HepG2 (cell line): ENCODE measurements around the gene HSD17B8. TPM values are rescaled to one million over a fixed set of nuclear protein-coding genes. Genes with fewer than 3 reads are reported as not detected.

Experiments
- CHCHD3 ChIP-seq: sonication (generic); formaldehyde crosslinking; IDR thresholded peaks from 2 replicates; pipeline ENCODE4 v1.8.0; 2022; ENCODE audit warnings: mild to moderate bottlenecking, missing genetic modification reagents, moderate library complexity
- GABPA ChIP-seq, 2 experiments: IDR thresholded peaks; 2 replicates each; pipeline ENCODE4 v1.6.1; 2011 to 2016; ENCODE audit warnings: low read depth in 2 of 2, low read length in 1 of 2, missing biosample characterization in 1 of 2, missing genetic modification characterization in 1 of 2
- LBX2 ChIP-seq: sonication (generic); formaldehyde crosslinking; IDR thresholded peaks from 2 replicates; pipeline ENCODE4 v1.5.0; 2020; ENCODE audit warnings: missing genetic modification reagents, mild to moderate bottlenecking, borderline replicate concordance
- MED13 ChIP-seq: sonication (generic); formaldehyde crosslinking; IDR thresholded peaks from 2 replicates; pipeline ENCODE4 v1.5.0; 2020; ENCODE audit warnings: missing genetic modification reagents
- MTERF4 ChIP-seq: sonication (generic); formaldehyde crosslinking; IDR thresholded peaks from 2 replicates; pipeline ENCODE4 v1.8.0; 2023; ENCODE audit warnings: mild to moderate bottlenecking, missing genetic modification reagents
- POLR2AphosphoS2 ChIP-seq: IDR thresholded peaks from 2 replicates; pipeline ENCODE4 v1.6.1; 2011; ENCODE audit warnings: low read depth, low read length, improper control_type of control experiment
- ZNF143 ChIP-seq: sonication (generic); formaldehyde crosslinking; IDR thresholded peaks from 2 replicates; pipeline ENCODE4 v1.4.0; 2020; ENCODE audit warnings: missing genetic modification reagents
- ZNF225 ChIP-seq: sonication (generic); formaldehyde crosslinking; IDR thresholded peaks from 2 replicates; pipeline ENCODE4 v1.4.0; 2020; ENCODE audit warnings: mild to moderate bottlenecking, missing genetic modification reagents
- ZNF317 ChIP-seq: sonication (generic); formaldehyde crosslinking; IDR thresholded peaks from 2 replicates; pipeline ENCODE4 v1.5.0; 2020; ENCODE audit warnings: mild to moderate bottlenecking, missing genetic modification reagents
- ZNF782 ChIP-seq: sonication (generic); formaldehyde crosslinking; IDR thresholded peaks from 2 replicates; pipeline ENCODE4 v1.4.0; 2020; ENCODE audit warnings: missing genetic modification reagents, mild to moderate bottlenecking, borderline replicate concordance
- ZNF850 ChIP-seq: sonication (generic); formaldehyde crosslinking; conservative IDR thresholded peaks from 2 replicates; pipeline ENCODE4 v1.9.0; 2021; ENCODE audit warnings: mild to moderate bottlenecking, missing genetic modification reagents
- ZSCAN22 ChIP-seq: sonication (generic); formaldehyde crosslinking; IDR thresholded peaks from 2 replicates; pipeline ENCODE4 v1.4.0; 2020; ENCODE audit warnings: mild to moderate bottlenecking, missing genetic modification reagents
- polyA plus RNA-seq, 8 experiments: library from polyadenylated mRNA; depleted of rRNA in 3 of 8; stranded (reverse) in 7 of 8; unstranded in 1 of 8; fragments of >200 nt; fragmentation: Illumina TruSeq in 4 of 8; extraction: Trizol in 4 of 8; gene quantifications; 2 replicates each; pipeline versions ENCODE4 v1.2.1 to v1.2.3, GENCODE V29; 2011 to 2016; ENCODE audit warnings: low read depth in 4 of 8, missing spikeins in 1 of 8, mixed read lengths in 1 of 8; ENCODE audit not compliant: insufficient read depth in 1 of 8
- total RNA-seq, 5 experiments: library from RNA; depleted of rRNA; stranded (reverse); fragments of >200 nt; fragmentation: Illumina TruSeq; extraction: Trizol; gene quantifications; 2 replicates each; pipeline ENCODE4 v1.2.3, GENCODE V29; 2016; ENCODE audit warnings: low read depth in 1 of 5
- TF ChIP-seq, protein P1 (sequence below), 2 experiments: fragments of 450-650 bp in 1 of 2; sonication (generic) in 1 of 2; formaldehyde crosslinking in 1 of 2; IDR thresholded peaks; 2 replicates each; pipeline versions ENCODE4 v1.6.1 to v1.8.0; 2016 to 2022; ENCODE audit warnings: antibody characterized with exemption in 1 of 2, mild to moderate bottlenecking in 1 of 2, missing genetic modification reagents in 1 of 2
- TF ChIP-seq, protein P2 (sequence below): sonication (generic); formaldehyde crosslinking; IDR thresholded peaks from 2 replicates; pipeline ENCODE4; 2020; ENCODE audit warnings: missing genetic modification reagents, mild to moderate bottlenecking, borderline replicate concordance

The HSD17B8 gene
- total and polyA plus RNA-seq, 2 of the 13 experiments (the other 11 are each of a cell fraction or from before 2014, with no cell fraction given) = 12.6 to 20.1 TPM

GRCh38 chr6:33248932-33249731 lies 44.7 kb downstream of the HSD17B8 start (continued):
- TF ChIP-seq MTERF4 (no peak), POLR2AphosphoS2 (peak; percentile 17; the same call in 1 of the 2 replicates), MED13 (CRISPR knock-in tag) (peak; percentile 87), ZNF317 (CRISPR knock-in tag) (no peak; the same call in 1 of the 2 replicates), CHCHD3 (CRISPR knock-in tag) (no peak), ZNF225 (CRISPR knock-in tag) (peak; percentile 95), GABPA (IDR thresholded peaks at IDR 0.05; ENCODE audit: low read depth, low read length) (peak; percentile 45), GABPA (CRISPR knock-in tag; IDR thresholded peaks at IDR 0.05; ENCODE audit: low read depth) (peak; percentile 82), ZNF143 (CRISPR knock-in tag) (no peak; the same call in 1 of the 2 replicates), LBX2 (CRISPR knock-in tag) (peak; percentile 30; the same call in 1 of the 2 replicates), ZSCAN22 (peak; percentile 2; the same call in 1 of the 2 replicates), ZNF850 (CRISPR knock-in tag) (no peak), ZNF782 (CRISPR knock-in tag) (peak; percentile 37)
- TF ChIP-seq, protein P1, sequence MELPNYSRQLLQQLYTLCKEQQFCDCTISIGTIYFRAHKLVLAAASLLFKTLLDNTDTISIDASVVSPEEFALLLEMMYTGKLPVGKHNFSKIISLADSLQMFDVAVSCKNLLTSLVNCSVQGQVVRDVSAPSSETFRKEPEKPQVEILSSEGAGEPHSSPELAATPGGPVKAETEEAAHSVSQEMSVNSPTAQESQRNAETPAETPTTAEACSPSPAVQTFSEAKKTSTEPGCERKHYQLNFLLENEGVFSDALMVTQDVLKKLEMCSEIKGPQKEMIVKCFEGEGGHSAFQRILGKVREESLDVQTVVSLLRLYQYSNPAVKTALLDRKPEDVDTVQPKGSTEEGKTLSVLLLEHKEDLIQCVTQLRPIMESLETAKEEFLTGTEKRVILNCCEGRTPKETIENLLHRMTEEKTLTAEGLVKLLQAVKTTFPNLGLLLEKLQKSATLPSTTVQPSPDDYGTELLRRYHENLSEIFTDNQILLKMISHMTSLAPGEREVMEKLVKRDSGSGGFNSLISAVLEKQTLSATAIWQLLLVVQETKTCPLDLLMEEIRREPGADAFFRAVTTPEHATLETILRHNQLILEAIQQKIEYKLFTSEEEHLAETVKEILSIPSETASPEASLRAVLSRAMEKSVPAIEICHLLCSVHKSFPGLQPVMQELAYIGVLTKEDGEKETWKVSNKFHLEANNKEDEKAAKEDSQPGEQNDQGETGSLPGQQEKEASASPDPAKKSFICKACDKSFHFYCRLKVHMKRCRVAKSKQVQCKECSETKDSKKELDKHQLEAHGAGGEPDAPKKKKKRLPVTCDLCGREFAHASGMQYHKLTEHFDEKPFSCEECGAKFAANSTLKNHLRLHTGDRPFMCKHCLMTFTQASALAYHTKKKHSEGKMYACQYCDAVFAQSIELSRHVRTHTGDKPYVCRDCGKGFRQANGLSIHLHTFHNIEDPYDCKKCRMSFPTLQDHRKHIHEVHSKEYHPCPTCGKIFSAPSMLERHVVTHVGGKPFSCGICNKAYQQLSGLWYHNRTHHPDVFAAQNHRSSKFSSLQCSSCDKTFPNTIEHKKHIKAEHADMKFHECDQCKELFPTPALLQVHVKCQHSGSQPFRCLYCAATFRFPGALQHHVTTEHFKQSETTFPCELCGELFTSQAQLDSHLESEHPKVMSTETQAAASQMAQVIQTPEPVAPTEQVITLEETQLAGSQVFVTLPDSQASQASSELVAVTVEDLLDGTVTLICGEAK (IDR thresholded peaks at IDR 0.05) = no peak
- TF ChIP-seq, protein P1 (CRISPR knock-in tag; IDR thresholded peaks at IDR 0.05) = 0 out of 2 replicates have a peak, but pooled peaks have one; percentile 54
- TF ChIP-seq, protein P2, sequence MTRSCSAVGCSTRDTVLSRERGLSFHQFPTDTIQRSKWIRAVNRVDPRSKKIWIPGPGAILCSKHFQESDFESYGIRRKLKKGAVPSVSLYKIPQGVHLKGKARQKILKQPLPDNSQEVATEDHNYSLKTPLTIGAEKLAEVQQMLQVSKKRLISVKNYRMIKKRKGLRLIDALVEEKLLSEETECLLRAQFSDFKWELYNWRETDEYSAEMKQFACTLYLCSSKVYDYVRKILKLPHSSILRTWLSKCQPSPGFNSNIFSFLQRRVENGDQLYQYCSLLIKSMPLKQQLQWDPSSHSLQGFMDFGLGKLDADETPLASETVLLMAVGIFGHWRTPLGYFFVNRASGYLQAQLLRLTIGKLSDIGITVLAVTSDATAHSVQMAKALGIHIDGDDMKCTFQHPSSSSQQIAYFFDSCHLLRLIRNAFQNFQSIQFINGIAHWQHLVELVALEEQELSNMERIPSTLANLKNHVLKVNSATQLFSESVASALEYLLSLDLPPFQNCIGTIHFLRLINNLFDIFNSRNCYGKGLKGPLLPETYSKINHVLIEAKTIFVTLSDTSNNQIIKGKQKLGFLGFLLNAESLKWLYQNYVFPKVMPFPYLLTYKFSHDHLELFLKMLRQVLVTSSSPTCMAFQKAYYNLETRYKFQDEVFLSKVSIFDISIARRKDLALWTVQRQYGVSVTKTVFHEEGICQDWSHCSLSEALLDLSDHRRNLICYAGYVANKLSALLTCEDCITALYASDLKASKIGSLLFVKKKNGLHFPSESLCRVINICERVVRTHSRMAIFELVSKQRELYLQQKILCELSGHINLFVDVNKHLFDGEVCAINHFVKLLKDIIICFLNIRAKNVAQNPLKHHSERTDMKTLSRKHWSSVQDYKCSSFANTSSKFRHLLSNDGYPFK = 0 out of 2 replicates have a peak, but pooled peaks have one; percentile 52
